ENCODE measurements around the gene ALDH1B1. TPM values are rescaled to one million over a fixed set of nuclear protein-coding genes. Genes with fewer than 3 reads are reported as not detected.

Gene ALDH1B1
- total and polyA plus RNA-seq, 2 donors (not counting 3 experiments of a cell fraction or from before 2014, with no cell fraction given) = 11.5 to 20.5 TPM

GRCh38 chr9:38372762-38373619 lies 19.5 kb upstream of the ALDH1B1 start:
- no peak overlapping the region for H3K9ac ChIP-seq (replicated peaks; ENCODE audit: extremely low read depth, insufficient read depth, low read length)
- H3K36me3 ChIP-seq (ENCODE audit: control insufficient read depth in 2 of 2, extremely low read depth in 1 of 2, insufficient read depth in 2 of 2, low read length in 2 of 2) = no peaks in the 10 kb centered on the region
- intact Hi-C loops (cut with micrococcal nuclease) (loop anchor here (10.0 kb wide), 1 partner anchor 58 kb away; no protein-coding TSS in a partner anchor), dilution Hi-C loops (cut with MboI; ENCODE audit: extremely low pct_ligation_motif_present, low sequenced_read_pairs) (no loop called here)
- H3K9me3 ChIP-seq (replicated peaks; ENCODE audit: control insufficient read depth, insufficient read depth, low read length) = no peaks in the 10 kb centered on the region
- TF ChIP-seq POLR2A (IDR thresholded peaks at IDR 0.05; ENCODE audit: low read depth, low read length) (no peak), CTCF (IDR thresholded peaks at IDR 0.05; ENCODE audit: extremely low read depth in 1 of 2, insufficient read depth in 1 of 2, low read depth in 1 of 2, low read length in 2 of 2) (no peak), JUN (IDR thresholded peaks at IDR 0.05; ENCODE audit: borderline replicate concordance, insufficient read depth, insufficient read length, low read depth) (no peak), MAX (IDR thresholded peaks at IDR 0.05; ENCODE audit: insufficient read depth, insufficient read length) (no peak), EZH2 (IDR thresholded peaks at IDR 0.05; ENCODE audit: borderline replicate concordance, low read depth, low read length, severe bottlenecking) (no peak), POLR2AphosphoS5 (IDR thresholded peaks at IDR 0.05; ENCODE audit: insufficient read depth, low read depth, low read length) (no peak), MYC (IDR thresholded peaks at IDR 0.05; ENCODE audit: low read depth, low read length) (no peak), GATA2 (IDR thresholded peaks at IDR 0.05; ENCODE audit: insufficient read depth, insufficient read length, low read depth, low read length) (no peak), FOS (IDR thresholded peaks at IDR 0.05; ENCODE audit: borderline replicate concordance, insufficient read depth, low read length) (no peak)
- DNase-seq (ENCODE audit: low read depth, low spot score) = no peak
- H3K9me1 ChIP-seq (replicated peaks; ENCODE audit: control insufficient read depth, extremely low read depth, insufficient read depth, low read length) = no peaks in the 10 kb centered on the region
- H3K27ac ChIP-seq (ENCODE audit: insufficient read depth, low read depth, low read length) = no peak overlapping the region
- no peak for FAIRE-seq
- no peaks in the 10 kb centered on the region for H3K4me1 ChIP-seq (ENCODE audit: control insufficient read depth, extremely low read depth, insufficient read depth, low read length)
- BruUV-seq (replicated peaks) = no TSS peak
- ChIA-PET CTCF (interaction anchor here (1.2 to 1.3 kb wide), 2 partner anchors 15 to 459 kb away, joined by 3 to 4 read pairs; no protein-coding TSS in a partner anchor), POLR2A (no interaction called here)
- no peak overlapping the region for H2AFZ ChIP-seq (ENCODE audit: low read depth, low read length)
- H3K79me2 ChIP-seq (ENCODE audit: control insufficient read depth, insufficient read depth, low read length) = no peaks in the 10 kb centered on the region
- H4K20me1 ChIP-seq (replicated peaks; ENCODE audit: control insufficient read depth, extremely low read depth, insufficient read depth, low read length) = no peaks in the 10 kb centered on the region
- no peak overlapping the region for H3K4me3 ChIP-seq (replicated peaks in 1 of 3; ENCODE audit: insufficient read depth in 1 of 3, low read depth in 1 of 3, low read length in 3 of 3)
- H3K4me2 ChIP-seq (ENCODE audit: insufficient read depth, low read length) = no peak overlapping the region
- peaks cover 14 to 18% of the 10 kb centered on the region in 2 experiments for H3K27me3 ChIP-seq (ENCODE audit: control insufficient read depth in 2 of 2, insufficient read depth in 2 of 2, low read length in 2 of 2)

All from endothelial cell of umbilical vein (primary cell).